H9 (cell line): ENCODE measurements around the gene KIAA1958. TPM values are rescaled to one million over a fixed set of nuclear protein-coding genes. Genes with fewer than 3 reads are reported as not detected.

Experiments used
- DNase-seq: peaks from one replicate; pipeline ENCODE4 v3.0.0-alpha.2; 2017
- H2AFZ ChIP-seq: one replicate; pipeline ENCODE4 v1.6.1; 2013; ENCODE audit warnings: mild to moderate bottlenecking, low read length, control low read depth, moderate library complexity
- H2AK5ac ChIP-seq: 2 replicates; pipeline ENCODE4 v1.6.1; 2013; ENCODE audit warnings: low read length, control low read depth, mixed read lengths; ENCODE audit not compliant: insufficient read length
- H2BK120ac ChIP-seq: one replicate; pipeline ENCODE4 v1.6.1; 2013; ENCODE audit warnings: low read depth, mild to moderate bottlenecking, low read length, control low read depth, inconsistent platforms; ENCODE audit not compliant: poor library complexity, severe bottlenecking
- H2BK12ac ChIP-seq: 2 replicates; pipeline ENCODE4 v1.6.1; 2013; ENCODE audit warnings: low read length, control low read depth, mixed read lengths, low read depth; ENCODE audit not compliant: insufficient read length
- H2BK15ac ChIP-seq: 2 replicates; pipeline ENCODE4 v1.6.1; 2013; ENCODE audit warnings: low read depth, low read length, control low read depth
- H2BK20ac ChIP-seq: one replicate; pipeline ENCODE4 v1.6.1; 2013; ENCODE audit warnings: low read depth, mild to moderate bottlenecking, low read length, control low read depth, inconsistent platforms; ENCODE audit not compliant: poor library complexity, severe bottlenecking
- H2BK5ac ChIP-seq: 2 replicates; pipeline ENCODE4 v1.6.1; 2013; ENCODE audit warnings: low read length, control low read depth, mixed read lengths; ENCODE audit not compliant: insufficient read length
- H3K14ac ChIP-seq: 2 replicates; pipeline ENCODE4 v1.6.1; 2013; ENCODE audit warnings: low read length, control low read depth; ENCODE audit not compliant: insufficient read depth
- H3K18ac ChIP-seq: 2 replicates; pipeline ENCODE4 v1.6.1; 2013; ENCODE audit warnings: low read depth, mild to moderate bottlenecking, mixed read lengths, low read length, control low read depth; ENCODE audit not compliant: insufficient read length
- H3K23ac ChIP-seq: 2 replicates; pipeline ENCODE4 v1.6.1; 2013; ENCODE audit warnings: low read length, control low read depth, mixed read lengths, low read depth; ENCODE audit not compliant: insufficient read length
- H3K23me2 ChIP-seq: 2 replicates; pipeline ENCODE4 v1.6.1; 2013; ENCODE audit warnings: low read depth, mild to moderate bottlenecking, mixed read lengths, low read length, control low read depth; ENCODE audit not compliant: insufficient read length, poor library complexity, severe bottlenecking
- H3K27ac ChIP-seq: 2 replicates; pipeline ENCODE4 v1.5.1; 2013; ENCODE audit warnings: low read length, control low read depth, mixed read lengths, low read depth; ENCODE audit not compliant: insufficient read length
- H3K27me3 ChIP-seq: 2 replicates; pipeline ENCODE4 v1.6.1; 2013; ENCODE audit warnings: low read length, control low read depth, inconsistent platforms; ENCODE audit not compliant: insufficient read depth
- H3K4ac ChIP-seq: 2 replicates; pipeline ENCODE4 v1.6.1; 2013; ENCODE audit warnings: low read depth, mild to moderate bottlenecking, control low read depth, inconsistent platforms, low read length, moderate library complexity
- H3K4me1 ChIP-seq: 2 replicates; pipeline ENCODE4 v1.6.1; 2013; ENCODE audit warnings: low read length, control low read depth, inconsistent platforms; ENCODE audit not compliant: insufficient read depth
- H3K4me2 ChIP-seq: 2 replicates; pipeline ENCODE4 v1.6.1; 2013; ENCODE audit warnings: low read length, control low read depth, mixed read lengths; ENCODE audit not compliant: insufficient read length, insufficient read depth
- H3K56ac ChIP-seq: 2 replicates; pipeline ENCODE4 v1.6.1; 2013; ENCODE audit warnings: low read depth, mild to moderate bottlenecking, mixed read lengths, low read length, control low read depth; ENCODE audit not compliant: insufficient read length
- H3K79me1 ChIP-seq: 2 replicates; pipeline ENCODE4 v1.6.1; 2013; ENCODE audit warnings: low read depth, mild to moderate bottlenecking, moderate library complexity, low read length, control low read depth, inconsistent platforms; ENCODE audit not compliant: insufficient read depth, poor library complexity, severe bottlenecking
- H3K79me2 ChIP-seq: 2 replicates; pipeline ENCODE4 v1.6.1; 2013; ENCODE audit warnings: low read length, control low read depth, inconsistent platforms; ENCODE audit not compliant: insufficient read depth
- H3K9ac ChIP-seq: 2 replicates; pipeline ENCODE4 v1.6.1; 2013; ENCODE audit warnings: low read length, control low read depth, mixed read lengths; ENCODE audit not compliant: insufficient read length; ENCODE audit errors: extremely low read depth
- H3K9me3 ChIP-seq: one replicate; pipeline ENCODE4 v1.6.1; 2013; ENCODE audit warnings: low read depth, low read length, inconsistent platforms; ENCODE audit not compliant: control insufficient read depth
- H3T11ph ChIP-seq: one replicate; pipeline ENCODE4 v1.6.1; 2013; ENCODE audit warnings: mild to moderate bottlenecking, low read length, control low read depth, inconsistent platforms
- H4K20me1 ChIP-seq: one replicate; pipeline ENCODE4 v1.6.1; 2013; ENCODE audit not compliant: control insufficient read depth, insufficient read length, insufficient read depth
- H4K5ac ChIP-seq: 2 replicates; pipeline ENCODE4 v1.6.1; 2013; ENCODE audit warnings: low read depth, mild to moderate bottlenecking, mixed read lengths, low read length, control low read depth; ENCODE audit not compliant: insufficient read length
- H4K8ac ChIP-seq: replicated peaks from 2 replicates; pipeline ENCODE4 v1.6.1; 2013; ENCODE audit warnings: low read length, control low read depth, mixed read lengths, low read depth; ENCODE audit not compliant: insufficient read length
- H4K91ac ChIP-seq: 2 replicates; pipeline ENCODE4 v1.6.1; 2013; ENCODE audit warnings: low read depth, mild to moderate bottlenecking, moderate library complexity, mixed read lengths, low read length, control low read depth; ENCODE audit not compliant: insufficient read length
- H3K27ac Mint-ChIP-seq, 3 experiments: 2 replicates in 2 of 3; 3 replicates in 1 of 3; pipeline ENCODE4 v1.8.0; 2020 to 2021; ENCODE audit warnings: mixed read lengths in 3 of 3, mild to moderate bottlenecking in 1 of 3, moderate library complexity in 1 of 3
- H3K27me3 Mint-ChIP-seq: 2 replicates; pipeline ENCODE4 v1.8.0; 2021; ENCODE audit warnings: low read depth, mild to moderate bottlenecking, moderate library complexity, mixed read lengths
- H3K36me3 Mint-ChIP-seq, 3 experiments: 2 replicates in 2 of 3; 3 replicates in 1 of 3; pipeline ENCODE4 v1.8.0; 2020 to 2021; ENCODE audit warnings: low read depth in 3 of 3, mixed read lengths in 3 of 3; ENCODE audit not compliant: insufficient read depth in 1 of 3
- H3K4me1 Mint-ChIP-seq, 2 experiments: 2 replicates each; pipeline ENCODE4 v1.8.0; 2020; ENCODE audit warnings: mixed read lengths in 2 of 2
- H3K4me3 Mint-ChIP-seq, 2 experiments: 2 replicates in 1 of 2; 3 replicates in 1 of 2; pipeline ENCODE4 v1.8.0; 2020 to 2021; ENCODE audit warnings: mild to moderate bottlenecking in 2 of 2, mixed read lengths in 2 of 2, moderate library complexity in 1 of 2
- H3K9me3 Mint-ChIP-seq, 2 experiments: 2 replicates in 1 of 2; 3 replicates in 1 of 2; pipeline ENCODE4 v1.8.0; 2020; ENCODE audit warnings: mild to moderate bottlenecking in 2 of 2, mixed read lengths in 2 of 2, moderate library complexity in 1 of 2
- CTCF ChIP-seq: fragments of 200-600 bp; sonication (generic); conservative IDR thresholded peaks from 3 replicates; pipeline ENCODE4 v1.8.0; 2021; ENCODE audit warnings: antibody characterized with exemption, mild to moderate bottlenecking
- WGBS: extraction: QIAGEN DNeasy Blood & Tissue Kit; methylation state at CpG from one replicate; pipeline ENCODE4 v1.1.7; 2013; ENCODE audit warnings: missing lambda C conversion rate, low lambda C conversion rate, mixed read lengths; ENCODE audit not compliant: insufficient read length; ENCODE audit errors: extremely low coverage; 5-methylcytosine and 5-hydroxymethylcytosine counted together
- total RNA-seq: library from RNA; stranded (reverse); gene quantifications from 2 replicates; pipeline ENCODE4 v1.2.1, GENCODE V29; 2021

The KIAA1958 gene
- total RNA-seq, 1 experiment from 2014 or later, result 34.0 TPM

GRCh38 chr9:112548836-112549595 lies 62.4 kb downstream of the KIAA1958 start:
- no peak overlapping the region for H3T11ph ChIP-seq
- H2AK5ac ChIP-seq, result no peak overlapping the region
- Mint-ChIP-seq H3K4me1 (peaks cover 78 to 83% of the 10 kb centered on the region in 2 experiments), H3K27ac (peak overlapping the region in 1 of 3 experiments; percentile 96; a peak in 1 of 7 replicates), H3K36me3 (peaks cover 0 to 17% (median 16%) of the 10 kb centered on the region in 3 experiments; a peak in 5 of 7 replicates), H3K9me3 (peaks cover 9 to 23% of the 10 kb centered on the region in 2 experiments; a peak in 4 of 5 replicates), H3K27me3 (no peaks in the 10 kb centered on the region), H3K4me3 (no peak overlapping the region)
- no peak for TF ChIP-seq CTCF
- H3K27ac ChIP-seq, result no peak overlapping the region
- no peak overlapping the region for H2BK5ac ChIP-seq
- H3K23me2 ChIP-seq, result no peaks in the 10 kb centered on the region
- H4K8ac ChIP-seq, result no peak overlapping the region
- no peak overlapping the region for H2AFZ ChIP-seq
- no peak overlapping the region for H3K56ac ChIP-seq
- no peak overlapping the region for H3K18ac ChIP-seq
- H4K91ac ChIP-seq, result no peak overlapping the region
- H3K79me2 ChIP-seq, result peaks cover 9% of the 10 kb centered on the region; the same call in 1 of the 2 replicates
- WGBS, result no CpG with 5 or more reads among the region's 4 CpGs
- H3K9me3 ChIP-seq, result no peaks in the 10 kb centered on the region
- no peak overlapping the region for H2BK12ac ChIP-seq
- no peak overlapping the region for H2BK15ac ChIP-seq
- H3K9ac ChIP-seq, result no peak overlapping the region
- H3K14ac ChIP-seq, result no peak overlapping the region
- H3K79me1 ChIP-seq, result peaks cover 3% of the 10 kb centered on the region
- no peak overlapping the region for H2BK120ac ChIP-seq
- DNase-seq, result no peak
- peaks cover 16% of the 10 kb centered on the region for H3K4me1 ChIP-seq
- no peak overlapping the region for H4K5ac ChIP-seq
- no peaks in the 10 kb centered on the region for H3K27me3 ChIP-seq
- no peaks in the 10 kb centered on the region for H4K20me1 ChIP-seq
- H3K23ac ChIP-seq, result no peak overlapping the region
- H2BK20ac ChIP-seq, result no peak overlapping the region
- no peak overlapping the region for H3K4me2 ChIP-seq
- H3K4ac ChIP-seq, result no peak overlapping the region
